GM12873 (cell line): ENCODE data around the gene BTBD9.

Experiments
- TF ChIP-seq, protein P1 (sequence below): IDR thresholded peaks from 2 replicates; pipeline ENCODE4 v1.5.1; 2012; ENCODE audit warnings: low read depth, mild to moderate bottlenecking, moderate library complexity, low read length, control low read depth; ENCODE audit not compliant: insufficient read depth; ENCODE audit errors: missing control alignments

Gene BTBD9

DNA sequence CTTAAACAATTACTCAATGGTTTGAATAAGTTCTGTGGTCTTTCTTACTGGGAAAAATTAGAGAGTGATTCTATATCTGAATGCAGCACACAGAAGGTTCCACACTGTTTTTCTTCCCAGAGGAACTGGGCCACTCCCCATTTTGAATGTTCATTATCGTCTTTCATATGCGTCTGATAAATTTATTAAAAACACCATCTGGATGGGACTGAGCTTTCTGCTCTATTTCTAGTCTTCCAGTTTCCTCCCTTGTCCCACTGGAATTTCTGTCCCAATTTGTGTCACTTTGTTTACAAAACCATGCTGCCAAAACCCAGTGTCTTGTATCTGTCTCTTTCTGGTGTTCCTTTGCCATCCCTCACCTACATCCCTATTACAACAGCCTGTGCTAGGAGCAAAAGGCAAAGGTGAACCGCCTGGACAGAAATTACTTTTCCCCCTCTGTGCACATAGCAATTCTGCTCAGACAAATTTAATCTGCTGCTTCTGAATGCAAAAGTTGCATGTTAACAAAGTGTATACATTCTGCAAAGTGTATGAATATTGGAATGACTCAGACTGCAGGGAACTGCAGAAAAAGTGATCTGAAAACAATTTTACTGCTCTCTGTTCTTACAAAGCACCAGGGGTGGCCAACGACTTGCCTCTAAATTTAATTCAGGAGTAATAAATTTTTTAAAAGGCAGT, 333.6 kb downstream of the BTBD9 start:
- TF ChIP-seq, protein P1, sequence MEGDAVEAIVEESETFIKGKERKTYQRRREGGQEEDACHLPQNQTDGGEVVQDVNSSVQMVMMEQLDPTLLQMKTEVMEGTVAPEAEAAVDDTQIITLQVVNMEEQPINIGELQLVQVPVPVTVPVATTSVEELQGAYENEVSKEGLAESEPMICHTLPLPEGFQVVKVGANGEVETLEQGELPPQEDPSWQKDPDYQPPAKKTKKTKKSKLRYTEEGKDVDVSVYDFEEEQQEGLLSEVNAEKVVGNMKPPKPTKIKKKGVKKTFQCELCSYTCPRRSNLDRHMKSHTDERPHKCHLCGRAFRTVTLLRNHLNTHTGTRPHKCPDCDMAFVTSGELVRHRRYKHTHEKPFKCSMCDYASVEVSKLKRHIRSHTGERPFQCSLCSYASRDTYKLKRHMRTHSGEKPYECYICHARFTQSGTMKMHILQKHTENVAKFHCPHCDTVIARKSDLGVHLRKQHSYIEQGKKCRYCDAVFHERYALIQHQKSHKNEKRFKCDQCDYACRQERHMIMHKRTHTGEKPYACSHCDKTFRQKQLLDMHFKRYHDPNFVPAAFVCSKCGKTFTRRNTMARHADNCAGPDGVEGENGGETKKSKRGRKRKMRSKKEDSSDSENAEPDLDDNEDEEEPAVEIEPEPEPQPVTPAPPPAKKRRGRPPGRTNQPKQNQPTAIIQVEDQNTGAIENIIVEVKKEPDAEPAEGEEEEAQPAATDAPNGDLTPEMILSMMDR = no peak

DNA sequence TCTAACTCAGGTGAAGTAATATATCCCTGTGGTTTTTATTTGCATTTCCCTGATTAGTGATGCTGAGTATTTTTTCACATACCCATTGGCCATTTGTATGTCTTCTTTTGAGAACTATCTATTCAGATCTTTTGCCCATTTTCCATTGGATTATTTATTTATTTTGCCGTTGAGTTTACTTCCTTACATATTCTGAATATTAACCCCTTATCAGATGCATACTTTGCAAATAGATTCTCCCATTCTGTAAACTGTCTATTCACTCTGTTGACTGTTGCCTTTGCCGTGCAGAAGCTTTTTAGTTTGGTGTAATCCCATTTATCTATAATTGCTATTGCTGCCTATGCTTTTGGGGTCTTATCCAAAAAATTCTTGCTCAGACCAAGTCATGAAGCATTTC, 336.9 kb downstream of the BTBD9 start:
- TF ChIP-seq, protein P1 = no peak

DNA sequence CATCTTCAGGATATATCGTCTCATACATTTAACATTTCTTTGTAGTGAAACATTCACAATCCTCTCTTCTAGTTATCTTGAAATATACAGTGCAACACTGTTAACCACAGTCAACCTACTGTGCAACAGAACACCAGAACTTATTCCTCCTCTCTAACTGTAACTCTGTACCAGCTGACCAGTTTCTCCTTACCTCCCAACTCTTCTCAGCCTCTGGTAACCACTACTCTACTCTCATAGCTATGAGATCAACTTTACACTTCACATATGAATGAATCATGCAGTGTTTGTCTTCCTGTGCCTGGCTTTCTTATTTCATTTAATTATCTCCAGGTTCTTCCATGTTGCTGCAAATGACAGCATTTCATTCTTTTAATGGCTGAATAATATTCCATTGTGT, 337.6 kb downstream of the BTBD9 start:
- TF ChIP-seq, protein P1 = no peak

DNA sequence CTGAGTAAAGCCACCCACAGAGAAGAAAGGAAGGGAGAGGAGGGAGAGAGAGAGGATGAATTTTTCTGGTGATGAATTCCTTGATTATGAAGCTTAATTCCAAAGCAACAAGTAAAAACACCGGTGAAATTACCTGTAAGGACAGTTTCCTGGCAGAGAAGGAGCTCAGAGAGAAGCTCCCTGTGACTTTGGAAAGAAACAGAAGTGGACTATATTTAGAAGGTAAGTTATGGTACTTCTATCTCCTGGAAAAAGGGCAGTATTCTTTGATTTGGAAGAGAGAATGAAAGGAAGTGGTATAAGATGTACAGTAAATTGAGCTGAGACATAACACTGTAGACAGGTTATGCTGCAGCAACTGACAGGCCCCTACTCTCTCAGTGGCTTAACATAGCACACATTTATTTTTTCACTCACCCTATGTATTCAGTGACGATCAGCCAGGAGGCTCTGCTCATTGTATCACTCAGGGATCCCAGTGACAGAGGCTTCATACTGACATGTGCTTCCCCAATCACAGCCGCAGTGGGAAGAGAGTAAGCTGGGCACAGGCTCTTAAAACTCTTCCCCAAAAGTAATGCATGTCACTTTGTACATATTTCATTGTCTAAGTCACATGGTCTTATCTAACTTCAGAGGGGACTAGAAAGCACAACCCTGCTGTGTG, 349.5 kb downstream of the BTBD9 start:
- TF ChIP-seq, protein P1 = no peak

DNA sequence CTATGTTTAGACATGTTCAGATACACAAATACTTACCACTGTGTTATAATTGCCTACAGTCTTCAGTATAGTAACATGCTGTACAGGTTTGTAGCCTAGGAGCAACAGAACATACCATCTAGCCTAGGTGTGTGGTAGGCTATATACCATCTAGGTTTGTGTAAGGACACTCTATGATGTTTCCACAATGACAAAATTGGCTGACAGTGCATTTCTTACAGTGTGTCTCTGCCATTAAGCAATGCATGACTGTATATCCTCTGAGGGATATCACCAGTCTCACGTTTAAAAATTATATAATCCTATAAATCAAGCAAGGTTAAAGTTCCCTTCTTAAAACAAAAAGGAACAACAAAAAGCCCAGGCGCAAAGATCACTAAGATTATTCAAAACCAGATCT, 352.2 kb downstream of the BTBD9 start:
- TF ChIP-seq, protein P1 = no peak

DNA sequence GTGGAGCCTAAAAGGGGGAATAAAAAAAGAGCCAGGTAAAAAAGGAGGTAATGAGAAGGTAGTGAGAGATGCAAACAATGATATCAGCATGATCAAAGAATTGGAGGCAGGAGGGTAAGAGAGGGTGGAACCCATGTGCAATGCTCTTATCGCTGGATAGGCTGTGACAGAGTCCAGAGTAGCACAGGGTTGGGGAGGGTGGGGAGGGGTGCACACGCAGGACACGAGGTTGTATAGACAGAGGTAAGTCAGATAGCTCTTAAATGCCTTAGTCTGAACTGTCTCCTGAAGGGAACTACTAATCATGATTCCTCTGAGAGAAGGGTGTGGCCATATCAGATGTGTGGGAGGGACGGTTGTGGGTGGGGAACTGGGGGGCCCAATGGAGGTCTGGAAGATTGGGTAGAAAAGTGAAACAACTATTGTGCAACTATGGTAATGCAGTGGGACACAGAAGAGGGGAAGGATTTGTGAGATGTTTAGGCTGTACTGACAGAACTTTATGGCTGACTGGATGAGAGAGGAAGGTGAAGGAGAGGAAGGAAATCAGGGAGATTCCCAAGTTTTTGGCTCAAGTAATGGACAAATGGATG, 354.8 kb downstream of the BTBD9 start:
- TF ChIP-seq, protein P1 = no peak

DNA sequence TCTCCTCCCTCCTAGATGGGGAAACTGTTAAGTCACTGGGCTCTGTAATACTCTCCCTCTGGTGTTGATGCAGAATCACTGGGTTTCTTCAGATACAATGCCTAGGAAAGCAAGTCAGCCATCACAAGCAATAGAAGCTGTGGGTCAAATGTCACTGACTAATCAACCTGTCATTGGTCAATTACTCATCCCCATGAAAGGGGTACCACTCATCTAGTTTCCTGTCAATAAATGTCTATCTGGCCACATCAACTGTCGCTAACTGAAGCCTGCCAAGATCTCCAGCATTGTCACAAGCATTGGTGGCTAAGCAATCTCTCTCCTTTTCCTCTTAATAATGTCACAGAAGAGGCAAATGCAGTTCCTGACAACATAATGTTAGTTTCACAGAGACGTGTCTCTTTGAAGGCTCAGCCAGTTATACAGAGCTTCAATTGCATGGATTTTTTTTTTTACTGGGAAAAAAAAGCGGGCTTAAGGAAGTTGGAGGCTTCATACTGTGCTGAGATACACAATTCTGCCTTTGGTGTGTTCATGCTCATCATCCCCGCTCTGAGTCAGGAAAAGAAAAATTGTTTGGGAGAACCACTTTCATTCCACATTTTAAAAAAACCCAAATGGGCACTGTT, 355.9 kb downstream of the BTBD9 start:
- TF ChIP-seq, protein P1 = no peak
